Large intestine (tissue), 3 donors: ENCODE measurements around the gene TERT. TPM values are rescaled to one million over a fixed set of nuclear protein-coding genes. Genes with fewer than 3 reads are reported as not detected.

Experiments
- DNase-seq, 2 donors: peaks; one replicate each; pipeline versions ENCODE4 v3.0.0 to v3.0.0-alpha.2; 2013
- H3K27ac ChIP-seq: one replicate; pipeline ENCODE4 v1.5.1; 2013; ENCODE audit warnings: low read length
- H3K27me3 ChIP-seq: 2 replicates; pipeline ENCODE4 v1.6.1; 2013; ENCODE audit warnings: low read length; ENCODE audit not compliant: control insufficient read depth, insufficient read depth
- H3K36me3 ChIP-seq: 2 replicates; pipeline ENCODE4 v1.6.1; 2013; ENCODE audit warnings: low read length; ENCODE audit not compliant: control insufficient read depth, insufficient read depth
- H3K4me1 ChIP-seq: one replicate; pipeline ENCODE4 v1.6.1; 2013; ENCODE audit warnings: low read length; ENCODE audit not compliant: control insufficient read depth, insufficient read depth
- H3K4me3 ChIP-seq: one replicate; pipeline ENCODE4 v1.5.1; 2013; ENCODE audit warnings: low read length
- H3K9me3 ChIP-seq: one replicate; pipeline ENCODE4 v1.6.1; 2013; ENCODE audit warnings: mild to moderate bottlenecking, low read depth, low read length, moderate library complexity; ENCODE audit not compliant: control insufficient read depth
- WGBS: methylation state at CpG from one replicate; pipeline ENCODE4 v1.1.5; 2013; ENCODE audit warnings: low lambda C conversion rate; ENCODE audit not compliant: insufficient coverage; 5-methylcytosine and 5-hydroxymethylcytosine counted together
- polyA plus RNA-seq: library from polyadenylated mRNA; unstranded; fragments of 120-200 nt; gene quantifications from one replicate; pipeline ENCODE4 v1.2.1, GENCODE V29; 2013

TERT gene
- polyA plus RNA-seq, 1 donor: 4.0 TPM

DNA sequence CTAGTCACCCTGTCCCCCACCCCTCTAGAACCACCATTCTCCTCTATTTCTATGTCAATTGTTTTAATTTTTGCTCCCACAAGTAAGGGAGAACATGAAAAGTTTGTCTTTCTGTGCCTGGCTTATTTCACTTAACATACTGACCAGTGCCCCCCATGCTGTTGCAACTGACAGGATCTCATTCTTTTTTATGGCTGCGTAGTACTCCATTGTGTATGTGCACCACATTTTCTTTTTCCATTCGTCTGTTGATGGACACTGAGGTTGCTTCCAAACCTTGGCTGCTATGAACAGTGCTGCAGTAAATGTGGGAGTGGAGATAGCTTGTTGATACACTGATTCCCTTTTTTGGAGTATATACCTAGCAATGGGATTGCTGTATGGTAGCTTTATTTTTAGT is 7.4 kb upstream of the TERT start:
- H3K4me3 ChIP-seq: no peak overlapping the region
- no peaks in the 10 kb centered on the region for H3K9me3 ChIP-seq
- H3K36me3 ChIP-seq: no peaks in the 10 kb centered on the region
- H3K4me1 ChIP-seq: no peaks in the 10 kb centered on the region
- 100% methylated on average over 1 of the region's 2 CpGs for WGBS
- no peak for DNase-seq
- no peak overlapping the region for H3K27ac ChIP-seq
- H3K27me3 ChIP-seq: peaks cover under 1% of the 10 kb centered on the region

DNA sequence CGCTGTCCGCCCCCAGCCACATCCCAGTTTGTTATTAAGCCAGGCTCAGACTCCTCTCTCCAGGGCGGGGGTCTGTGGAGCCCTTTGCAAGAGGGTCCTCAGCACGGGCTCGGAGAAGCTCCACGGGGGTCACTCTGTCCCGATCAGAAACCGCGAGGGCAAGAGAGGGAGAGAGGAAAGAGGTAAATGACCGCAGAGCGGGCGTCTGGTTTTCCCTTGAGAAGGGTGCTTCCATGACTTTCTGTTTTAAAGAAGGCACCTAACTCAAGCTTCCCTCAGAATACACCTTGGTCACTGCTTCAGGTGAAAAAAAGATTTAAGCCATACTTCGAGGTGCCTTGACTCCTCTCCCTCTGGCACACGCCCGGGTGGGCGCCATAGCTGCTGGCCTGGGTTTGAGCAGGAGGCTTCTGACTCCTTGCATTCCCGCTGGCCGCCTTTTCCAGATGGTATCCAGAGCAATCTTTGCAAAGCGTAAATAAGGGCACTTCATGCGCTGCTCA is 5.8 kb upstream of the TERT start:
- Histone ChIP-seq H3K4me3 (no peak overlapping the region), H3K4me1 (no peaks in the 10 kb centered on the region), H3K27me3 (peaks cover 10% of the 10 kb centered on the region), H3K27ac (no peak overlapping the region), H3K9me3 (peaks cover 2% of the 10 kb centered on the region), H3K36me3 (no peaks in the 10 kb centered on the region)
- WGBS: no CpG with 5 or more reads among the region's 20 CpGs
- no peak for DNase-seq

- H3K4me3 ChIP-seq: no peak overlapping the region
- H3K9me3 ChIP-seq: peaks cover 3% of the 10 kb centered on the region
- WGBS: no CpG with 5 or more reads among the region's 17 CpGs
- no peaks in the 10 kb centered on the region for H3K36me3 ChIP-seq
- no peak for DNase-seq
- H3K27me3 ChIP-seq: peaks cover 16% of the 10 kb centered on the region
- H3K27ac ChIP-seq: no peak overlapping the region
- H3K4me1 ChIP-seq: no peaks in the 10 kb centered on the region
Measured at GRCh38 chr5:1299961-1300360, 5.1 kb upstream of the TERT start.

DNA sequence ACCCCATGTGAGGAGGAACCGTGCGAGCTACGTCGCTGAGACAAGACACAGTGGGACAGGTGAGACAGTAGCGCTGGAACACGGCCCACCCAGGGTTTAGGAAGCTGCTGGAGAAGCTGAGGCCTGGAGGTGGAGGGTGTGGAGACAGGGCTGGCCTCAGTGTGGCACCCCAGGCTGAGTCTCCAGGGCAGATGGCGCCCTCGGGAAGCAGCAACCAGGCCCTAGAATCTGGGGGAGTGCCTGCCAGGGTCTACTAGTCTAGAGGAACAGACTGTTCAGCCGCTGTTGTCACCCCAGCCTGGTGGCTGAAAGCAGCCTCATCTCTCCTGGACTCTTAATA is 4.6 kb upstream of the TERT start:
- H3K36me3 ChIP-seq: no peaks in the 10 kb centered on the region
- WGBS: no CpG with 5 or more reads among the region's 9 CpGs
- no peak overlapping the region for H3K27ac ChIP-seq
- no peak for DNase-seq
- H3K4me3 ChIP-seq: no peak overlapping the region
- H3K9me3 ChIP-seq: peaks cover 3% of the 10 kb centered on the region
- H3K4me1 ChIP-seq: no peaks in the 10 kb centered on the region
- H3K27me3 ChIP-seq: peaks cover 17% of the 10 kb centered on the region

- peaks cover 21% of the 10 kb centered on the region for H3K27me3 ChIP-seq
- WGBS: 60% methylated on average over 1 of the region's 33 CpGs
- no peaks in the 10 kb centered on the region for H3K36me3 ChIP-seq
- DNase-seq: no peak
- no peak overlapping the region for H3K27ac ChIP-seq
- H3K9me3 ChIP-seq: peaks cover 3% of the 10 kb centered on the region
- no peak overlapping the region for H3K4me3 ChIP-seq
- no peaks in the 10 kb centered on the region for H3K4me1 ChIP-seq
Measured at GRCh38 chr5:1298723-1299510, 4.0 kb upstream of the TERT start.

GRCh38 chr5:1298067-1298551 is 3.2 kb upstream of the TERT start:
- DNase-seq: no peak
- Histone ChIP-seq H3K4me1 (no peaks in the 10 kb centered on the region), H3K27me3 (peaks cover 24% of the 10 kb centered on the region), H3K9me3 (peaks cover 3% of the 10 kb centered on the region), H3K27ac (no peak overlapping the region), H3K4me3 (no peak overlapping the region), H3K36me3 (no peaks in the 10 kb centered on the region)
- no CpG with 5 or more reads among the region's 19 CpGs for WGBS

GRCh38 chr5:1297243-1297642 is 2.4 kb upstream of the TERT start:
- H3K4me3 ChIP-seq: no peak overlapping the region
- WGBS: no CpG with 5 or more reads among the region's 4 CpGs
- peaks cover 3% of the 10 kb centered on the region for H3K9me3 ChIP-seq
- peaks cover 24% of the 10 kb centered on the region for H3K27me3 ChIP-seq
- no peaks in the 10 kb centered on the region for H3K36me3 ChIP-seq
- H3K27ac ChIP-seq: no peak overlapping the region
- DNase-seq: no peak
- H3K4me1 ChIP-seq: peaks cover 1% of the 10 kb centered on the region

GRCh38 chr5:1295650-1296037 is 776 bp upstream of the TERT start:
- no CpG with 5 or more reads among the region's 22 CpGs for WGBS
- Histone ChIP-seq H3K4me3 (peak overlapping the region; percentile 16), H3K9me3 (peaks cover 3% of the 10 kb centered on the region), H3K27ac (no peak overlapping the region), H3K4me1 (peaks cover 9% of the 10 kb centered on the region), H3K36me3 (no peaks in the 10 kb centered on the region), H3K27me3 (peaks cover 24% of the 10 kb centered on the region)
- DNase-seq: no peak

GRCh38 chr5:1294206-1294834 is 548 bp downstream of the TERT start:
- H3K4me3 ChIP-seq: no peak overlapping the region
- peaks cover 24% of the 10 kb centered on the region for H3K27me3 ChIP-seq
- DNase-seq: no peak
- H3K27ac ChIP-seq: no peak overlapping the region
- no peaks in the 10 kb centered on the region for H3K36me3 ChIP-seq
- H3K4me1 ChIP-seq: peaks cover 9% of the 10 kb centered on the region
- no CpG with 5 or more reads among the region's 69 CpGs for WGBS
- peaks cover 7% of the 10 kb centered on the region for H3K9me3 ChIP-seq

DNA sequence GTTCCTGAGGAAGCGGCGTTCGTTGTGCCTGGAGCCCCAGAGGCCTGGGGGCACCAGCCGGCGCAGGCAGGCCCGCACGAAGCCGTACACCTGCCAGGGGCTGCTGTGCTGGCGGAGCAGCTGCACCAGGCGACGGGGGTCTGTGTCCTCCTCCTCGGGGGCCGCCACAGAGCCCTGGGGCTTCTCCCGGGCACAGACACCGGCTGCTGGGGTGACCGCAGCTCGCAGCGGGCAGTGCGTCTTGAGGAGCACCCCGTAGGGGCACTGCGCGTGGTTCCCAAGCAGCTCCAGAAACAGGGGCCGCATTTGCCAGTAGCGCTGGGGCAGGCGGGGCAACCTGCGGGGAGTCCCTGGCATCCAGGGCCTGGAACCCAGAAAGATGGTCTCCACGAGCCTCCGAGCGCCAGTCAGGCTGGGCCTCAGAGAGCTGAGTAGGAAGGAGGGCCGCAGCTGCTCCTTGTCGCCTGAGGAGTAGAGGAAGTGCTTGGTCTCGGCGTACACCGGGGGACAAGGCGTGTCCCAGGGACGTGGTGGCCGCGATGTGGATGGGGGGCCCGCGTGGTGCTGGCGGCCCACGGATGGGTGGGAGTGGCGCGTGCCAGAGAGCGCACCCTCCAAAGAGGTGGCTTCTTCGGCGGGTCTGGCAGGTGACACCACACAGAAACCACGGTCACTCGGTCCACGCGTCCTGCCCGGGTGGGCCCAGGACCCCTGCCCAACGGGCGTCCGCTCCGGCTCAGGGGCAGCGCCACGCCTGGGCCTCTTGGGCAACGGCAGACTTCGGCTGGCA is 1.3 kb downstream of the TERT start:
- DNase-seq: no peak
- Histone ChIP-seq H3K27me3 (peaks cover 24% of the 10 kb centered on the region), H3K27ac (no peak overlapping the region), H3K4me1 (peaks cover 9% of the 10 kb centered on the region), H3K4me3 (no peak overlapping the region), H3K9me3 (peaks cover 13% of the 10 kb centered on the region), H3K36me3 (no peaks in the 10 kb centered on the region)
- WGBS: no CpG with 5 or more reads among the region's 60 CpGs
